HepG2 (cell line): ENCODE results near the gene SIRT7. TPM values are rescaled to one million over a fixed set of nuclear protein-coding genes. Genes with fewer than 3 reads are reported as not detected.
A peak's percentile ranks its signal among the peaks of the same experiment; 100 is the strongest.

Experiments used
- ATAC-seq: fragments of 200-7000 bp; cut with Tn5 transposase; 3 replicates; pipeline ENCODE4 v1.9.1; 2020; ENCODE audit warnings: mild to moderate bottlenecking, moderate library complexity
- BruUV-seq: library from RNA; stranded (reverse); fragments of 400-500 nt; replicated peaks from 2 replicates; lab custom pipeline; 2021; lab: Mats Ljungman, UMichigan
- CTCF ChIA-PET: fragments of 300-600 bp; formaldehyde crosslinking; extraction: SDS; loops from one replicate; lab custom pipeline; 2021; ENCODE audit warnings: low total read pairs, inconsistent platforms, low intra/inter-chr PET ratio; lab: Yijun Ruan, JAX
- POLR2A ChIA-PET: fragments of 350-600 bp; sonication (Branson Sonifier 250); formaldehyde crosslinking; loops from one replicate; lab custom pipeline; 2020; ENCODE audit warnings: antibody characterized with exemption, inconsistent platforms; lab: Yijun Ruan, JAX
- DNase-seq: peaks from one replicate; pipeline ENCODE4 v3.0.0-alpha.2; 2015; ENCODE audit warnings: low spot score
- FAIRE-seq: peaks from 3 replicates; lab custom pipeline; 2011; peaks lifted over from hg19 to GRCh38; lab: Jason Lieb, UNC
- H2AFZ ChIP-seq: one replicate; pipeline ENCODE4 v1.6.1; 2011; ENCODE audit warnings: low read length, inconsistent platforms
- H3K27ac ChIP-seq: fragments of 300-600 bp; 3 replicates; pipeline ENCODE4 v1.8.0; 2011; ENCODE audit warnings: mixed run types, mild to moderate bottlenecking, mixed read lengths, low read length, inconsistent platforms; ENCODE audit not compliant: insufficient read depth; ENCODE audit errors: extremely low read length
- H3K27me3 ChIP-seq, 2 experiments: fragments of 200-600 bp in 1 of 2; 2 replicates in 1 of 2; 3 replicates in 1 of 2; pipeline versions ENCODE4 v1.6.0 to v1.8.0; 2011; ENCODE audit warnings: low read length in 2 of 2, mild to moderate bottlenecking in 2 of 2, moderate library complexity in 2 of 2, inconsistent platforms in 1 of 2; ENCODE audit not compliant: insufficient read depth in 2 of 2, control insufficient read depth in 1 of 2
- H3K36me3 ChIP-seq, 2 experiments: fragments of 200-600 bp in 1 of 2; replicated peaks in 1 of 2; 2 replicates in 1 of 2; 3 replicates in 1 of 2; pipeline versions ENCODE4 v1.5.1 to v1.8.0; 2011; ENCODE audit warnings: low read length in 2 of 2, inconsistent platforms in 1 of 2; ENCODE audit not compliant: insufficient read depth in 2 of 2, control insufficient read depth in 1 of 2
- H3K4me1 ChIP-seq: 2 replicates; pipeline ENCODE4 v1.5.1; 2012; ENCODE audit warnings: low read length, inconsistent platforms; ENCODE audit not compliant: insufficient read depth
- H3K4me2 ChIP-seq: 2 replicates; pipeline ENCODE4 v1.6.0; 2011; ENCODE audit warnings: low read depth, low read length, inconsistent platforms
- H3K4me3 ChIP-seq, 3 experiments: fragments of 200-600 bp in 1 of 3; sonication (generic), shearing (Covaris generic) in 1 of 3; replicated peaks in 1 of 3; 2 replicates each; pipeline ENCODE4 v1.5.1; 2011 to 2016; ENCODE audit warnings: low read length in 3 of 3, inconsistent platforms in 2 of 3, low read depth in 2 of 3, mild to moderate bottlenecking in 2 of 3, control low read depth in 1 of 3, mixed read lengths in 1 of 3; ENCODE audit not compliant: insufficient read depth in 1 of 3
- H3K79me2 ChIP-seq: one replicate; pipeline ENCODE4 v1.6.1; 2011; ENCODE audit warnings: low read length, inconsistent platforms; ENCODE audit not compliant: insufficient read depth
- H3K9ac ChIP-seq: 2 replicates; pipeline ENCODE4 v1.6.0; 2011; ENCODE audit warnings: mild to moderate bottlenecking, low read depth, low read length, inconsistent platforms; ENCODE audit not compliant: insufficient read depth
- H3K9me3 ChIP-seq: 2 replicates; pipeline ENCODE4 v1.5.1; 2012; ENCODE audit warnings: mild to moderate bottlenecking, low read length
- H4K20me1 ChIP-seq: 2 replicates; pipeline ENCODE4 v1.6.0; 2011; ENCODE audit warnings: inconsistent platforms, mild to moderate bottlenecking, low read length, moderate library complexity; ENCODE audit not compliant: insufficient read depth
- CENPT ChIP-seq: sonication (generic); formaldehyde crosslinking; IDR thresholded peaks from 2 replicates; pipeline ENCODE4 v1.8.0; 2022; ENCODE audit warnings: low read depth, mild to moderate bottlenecking, moderate library complexity, missing genetic modification reagents
- CHCHD3 ChIP-seq: sonication (generic); formaldehyde crosslinking; IDR thresholded peaks from 2 replicates; pipeline ENCODE4 v1.8.0; 2022; ENCODE audit warnings: mild to moderate bottlenecking, missing genetic modification reagents, moderate library complexity
- GTF3A ChIP-seq: sonication (generic); formaldehyde crosslinking; conservative IDR thresholded peaks from 2 replicates; pipeline ENCODE4 v1.4.0; 2020; ENCODE audit warnings: mild to moderate bottlenecking, missing genetic modification reagents
- HNRNPLL ChIP-seq: fragments of 200-400 bp; formaldehyde crosslinking; IDR thresholded peaks from 2 replicates; pipeline ENCODE4 v1.6.1; 2017; ENCODE audit warnings: mild to moderate bottlenecking, low read depth, low read length; ENCODE audit not compliant: poor library complexity, severe bottlenecking
- MED1 ChIP-seq: sonication (generic); formaldehyde crosslinking; IDR thresholded peaks from 2 replicates; pipeline ENCODE4 v1.4.0; 2020; ENCODE audit warnings: missing genetic modification reagents
- MZF1 ChIP-seq: sonication (generic); formaldehyde crosslinking; IDR thresholded peaks from 2 replicates; pipeline ENCODE4 v1.8.1; 2023; ENCODE audit warnings: mild to moderate bottlenecking, missing genetic modification reagents, borderline replicate concordance
- NFATC3 ChIP-seq: sonication (generic); formaldehyde crosslinking; IDR thresholded peaks from 2 replicates; pipeline ENCODE4 v1.5.1; 2020; ENCODE audit warnings: mild to moderate bottlenecking, missing genetic modification reagents
- NRL ChIP-seq: sonication (generic); formaldehyde crosslinking; IDR thresholded peaks from 2 replicates; pipeline ENCODE4 v1.5.0; 2020; ENCODE audit warnings: missing genetic modification reagents, mild to moderate bottlenecking, moderate library complexity, borderline replicate concordance
- PTBP1 ChIP-seq: fragments of 200-400 bp; formaldehyde crosslinking; IDR thresholded peaks from 2 replicates; pipeline ENCODE4 v1.6.1; 2018; ENCODE audit warnings: low read length, low read depth; ENCODE audit not compliant: poor library complexity, severe bottlenecking
- TMF1 ChIP-seq: sonication (generic); formaldehyde crosslinking; IDR thresholded peaks from 2 replicates; pipeline ENCODE4 v1.8.1; 2022; ENCODE audit warnings: low read depth, missing genetic modification reagents
- ZNF230 ChIP-seq: sonication (generic); formaldehyde crosslinking; IDR thresholded peaks from 2 replicates; pipeline ENCODE4 v1.4.0; 2020; ENCODE audit warnings: mild to moderate bottlenecking, missing genetic modification reagents
- ZNF253 ChIP-seq: sonication (generic); formaldehyde crosslinking; IDR thresholded peaks from 2 replicates; pipeline ENCODE4 v1.8.0; 2022; ENCODE audit warnings: mild to moderate bottlenecking, missing genetic modification reagents, borderline replicate concordance
- ZSCAN21 ChIP-seq: sonication (generic); formaldehyde crosslinking; IDR thresholded peaks from 2 replicates; pipeline ENCODE4 v1.8.0; 2022; ENCODE audit warnings: mild to moderate bottlenecking, missing genetic modification reagents, moderate library complexity, borderline replicate concordance
- WGBS: methylation state at CpG from one replicate; pipeline ENCODE4 v1.1.6; 2017; ENCODE audit warnings: low lambda C conversion rate; 5-methylcytosine and 5-hydroxymethylcytosine counted together
- in situ Hi-C: cut with HindIII; loops from 2 replicates; pipeline ENCODE4 v1.10.0; 2017; ENCODE audit warnings: low pct_unique_long_range_greater_than_20kb; ENCODE audit not compliant: extremely low pct_ligation_motif_present
- intact Hi-C: fragments of 100-400 bp; cut with micrococcal nuclease; formaldehyde crosslinking; loops from one replicate; pipeline ENCODE4 v1.10.0; 2022; ENCODE audit not compliant: unreplicated experiment
- polyA plus RNA-seq, 8 experiments: library from polyadenylated mRNA; depleted of rRNA in 3 of 8; stranded (reverse) in 7 of 8; unstranded in 1 of 8; fragments of >200 nt; fragmentation: Illumina TruSeq in 4 of 8; extraction: Trizol in 4 of 8; gene quantifications; 2 replicates each; pipeline versions ENCODE4 v1.2.1 to v1.2.3, GENCODE V29; 2011 to 2016; ENCODE audit warnings: low read depth in 4 of 8, missing spikeins in 1 of 8, mixed read lengths in 1 of 8; ENCODE audit not compliant: insufficient read depth in 1 of 8
- total RNA-seq, 5 experiments: library from RNA; depleted of rRNA; stranded (reverse); fragments of >200 nt; fragmentation: Illumina TruSeq; extraction: Trizol; gene quantifications; 2 replicates each; pipeline ENCODE4 v1.2.3, GENCODE V29; 2016; ENCODE audit warnings: low read depth in 1 of 5
- TF ChIP-seq, protein P1 (sequence below): sonication (generic); formaldehyde crosslinking; conservative IDR thresholded peaks from 2 replicates; pipeline ENCODE4 v1.8.1; 2023; ENCODE audit warnings: missing genetic modification reagents
- TF ChIP-seq, protein P2 (sequence below): sonication (generic); formaldehyde crosslinking; conservative IDR thresholded peaks from 2 replicates; pipeline ENCODE4 v1.8.0; 2022; ENCODE audit warnings: missing genetic modification reagents
- TF ChIP-seq, protein P3 (sequence below): sonication (generic); formaldehyde crosslinking; IDR thresholded peaks from 2 replicates; pipeline ENCODE4 v1.5.1; 2020; ENCODE audit warnings: missing genetic modification reagents, mild to moderate bottlenecking, borderline replicate concordance

The SIRT7 gene
- total and polyA plus RNA-seq, 2 of the 13 experiments (the other 11 are each of a cell fraction or from before 2014, with no cell fraction given), result 8.3 to 24.8 TPM

DNA sequence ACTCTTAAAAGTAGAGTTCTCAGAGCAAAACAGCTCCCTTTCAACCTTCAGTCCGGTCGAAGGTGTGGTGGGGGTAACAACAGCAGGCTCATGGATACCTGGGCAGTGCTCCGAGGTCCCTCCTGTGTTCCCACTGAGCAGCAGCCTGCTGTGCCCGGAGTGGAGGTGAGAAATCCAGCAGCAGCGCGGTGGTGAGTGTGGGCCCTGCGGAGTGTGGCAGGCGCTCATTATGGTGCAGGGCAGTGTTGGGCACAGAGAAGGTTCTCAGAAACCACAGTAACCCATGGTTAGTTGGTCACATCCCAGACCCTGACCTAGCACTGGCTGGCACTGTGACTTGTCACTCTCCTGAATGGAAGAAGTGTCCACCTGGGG is 52.6 kb downstream of the SIRT7 start:
- Histone ChIP-seq H3K27ac (peak overlapping the region; percentile 61), H3K4me2 (peak overlapping the region; percentile 44), H3K9me3 (no peaks in the 10 kb centered on the region), H3K27me3 (no peaks in the 10 kb centered on the region; a peak in 1 of 5 replicates), H3K79me2 (peaks cover 44% of the 10 kb centered on the region), H2AFZ (no peak overlapping the region), H3K4me3 (no peak overlapping the region; a peak in 1 of 6 replicates), H4K20me1 (peaks cover 53% of the 10 kb centered on the region; the same call in 1 of the 2 replicates), H3K9ac (peak overlapping the region; percentile 52), H3K36me3 (peaks cover 18 to 39% of the 10 kb centered on the region in 2 experiments), H3K4me1 (peaks cover 85% of the 10 kb centered on the region)
- DNase-seq (no peak), ATAC-seq (no peak), FAIRE-seq (no peak)
- TF ChIP-seq, protein P1, sequence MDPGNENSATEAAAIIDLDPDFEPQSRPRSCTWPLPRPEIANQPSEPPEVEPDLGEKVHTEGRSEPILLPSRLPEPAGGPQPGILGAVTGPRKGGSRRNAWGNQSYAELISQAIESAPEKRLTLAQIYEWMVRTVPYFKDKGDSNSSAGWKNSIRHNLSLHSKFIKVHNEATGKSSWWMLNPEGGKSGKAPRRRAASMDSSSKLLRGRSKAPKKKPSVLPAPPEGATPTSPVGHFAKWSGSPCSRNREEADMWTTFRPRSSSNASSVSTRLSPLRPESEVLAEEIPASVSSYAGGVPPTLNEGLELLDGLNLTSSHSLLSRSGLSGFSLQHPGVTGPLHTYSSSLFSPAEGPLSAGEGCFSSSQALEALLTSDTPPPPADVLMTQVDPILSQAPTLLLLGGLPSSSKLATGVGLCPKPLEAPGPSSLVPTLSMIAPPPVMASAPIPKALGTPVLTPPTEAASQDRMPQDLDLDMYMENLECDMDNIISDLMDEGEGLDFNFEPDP (CRISPR knock-in tag), result 0 out of 2 replicates have a peak, but pooled peaks have one; percentile 77
- 0 out of 2 replicates have a peak, but pooled peaks have one; percentile 15 for TF ChIP-seq ZSCAN21
- TF ChIP-seq ZNF230 (CRISPR knock-in tag), result no peak
- TF ChIP-seq CHCHD3 (CRISPR knock-in tag), result 0 out of 2 replicates have a peak, but pooled peaks have one; percentile 4
- 0 out of 2 replicates have a peak, but pooled peaks have one; percentile 35 for TF ChIP-seq TMF1 (CRISPR knock-in tag)
- TF ChIP-seq PTBP1, result peak; percentile 43
- TF ChIP-seq ZNF253, result no peak
- TF ChIP-seq MED1 (CRISPR knock-in tag), result 0 out of 2 replicates have a peak, but pooled peaks have one; percentile 1
- TF ChIP-seq NFATC3 (CRISPR knock-in tag), result 0 out of 2 replicates have a peak, but pooled peaks have one; percentile 15
- TF ChIP-seq, protein P2, sequence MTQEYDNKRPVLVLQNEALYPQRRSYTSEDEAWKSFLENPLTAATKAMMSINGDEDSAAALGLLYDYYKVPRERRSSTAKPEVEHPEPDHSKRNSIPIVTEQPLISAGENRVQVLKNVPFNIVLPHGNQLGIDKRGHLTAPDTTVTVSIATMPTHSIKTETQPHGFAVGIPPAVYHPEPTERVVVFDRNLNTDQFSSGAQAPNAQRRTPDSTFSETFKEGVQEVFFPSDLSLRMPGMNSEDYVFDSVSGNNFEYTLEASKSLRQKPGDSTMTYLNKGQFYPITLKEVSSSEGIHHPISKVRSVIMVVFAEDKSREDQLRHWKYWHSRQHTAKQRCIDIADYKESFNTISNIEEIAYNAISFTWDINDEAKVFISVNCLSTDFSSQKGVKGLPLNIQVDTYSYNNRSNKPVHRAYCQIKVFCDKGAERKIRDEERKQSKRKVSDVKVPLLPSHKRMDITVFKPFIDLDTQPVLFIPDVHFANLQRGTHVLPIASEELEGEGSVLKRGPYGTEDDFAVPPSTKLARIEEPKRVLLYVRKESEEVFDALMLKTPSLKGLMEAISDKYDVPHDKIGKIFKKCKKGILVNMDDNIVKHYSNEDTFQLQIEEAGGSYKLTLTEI (CRISPR knock-in tag), result no peak
- TF ChIP-seq, protein P3, sequence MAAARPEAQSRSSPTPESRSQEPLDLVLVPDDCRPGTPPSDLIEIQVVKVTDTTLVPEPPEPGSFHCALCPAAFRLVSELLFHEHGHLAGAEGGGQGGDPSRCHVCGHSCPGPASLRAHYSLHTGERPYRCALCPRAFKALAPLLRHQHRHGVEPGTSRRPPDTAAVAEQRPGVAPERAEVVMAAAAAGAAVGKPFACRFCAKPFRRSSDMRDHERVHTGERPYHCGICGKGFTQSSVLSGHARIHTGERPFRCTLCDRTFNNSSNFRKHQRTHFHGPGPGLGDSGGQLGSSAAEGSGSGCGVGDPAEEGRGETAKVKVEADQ (CRISPR knock-in tag), result 0 out of 2 replicates have a peak, but pooled peaks have one; percentile 14
- TF ChIP-seq MZF1 (CRISPR knock-in tag), result peak; percentile 47; the same call in 1 of the 2 replicates
- 0 out of 2 replicates have a peak, but pooled peaks have one; percentile 15 for TF ChIP-seq CENPT (CRISPR knock-in tag)
- no peak for TF ChIP-seq GTF3A (CRISPR knock-in tag)
- TF ChIP-seq HNRNPLL, result peak; percentile 13
- TF ChIP-seq NRL (CRISPR knock-in tag), result 0 out of 2 replicates have a peak, but pooled peaks have one; percentile 3
- WGBS, result 96% methylated on average over 8 of the region's 8 CpGs
- intact Hi-C loops, result loop anchor here (5.0 kb wide), 1 partner anchor 157 kb away; the partner anchor contains the start of genes CENPX and LRRC45
- ChIA-PET CTCF (no interaction called here), POLR2A (interaction anchor here (1.0 to 3.8 kb wide), 8 partner anchors 27 to 155 kb away, joined by 3 to 15 read pairs (median 6); partner anchors contain the start of genes ALYREF and ANAPC11)
- in situ Hi-C loops, result no loop called here
- BruUV-seq, result no TSS peak
